Osteocyte (in vitro differentiated cells): ENCODE results near the gene PHTF1. TPM values are rescaled to one million over a fixed set of nuclear protein-coding genes. Genes with fewer than 3 reads are reported as not detected.
"Not testable (repeated sequence)": the region's sequence is repeated elsewhere in the genome, so short reads cannot be mapped to it uniquely, and the experiment has no call there.

Experiments
- DNase-seq: peaks from one replicate; pipeline ENCODE4 v3.0.0; 2021; ENCODE audit warnings: mixed read lengths; ENCODE audit not compliant: unreplicated experiment; ENCODE audit errors: extremely low spot score
- H3K27ac Mint-ChIP-seq: one replicate; pipeline ENCODE4 v1.8.0; 2021; ENCODE audit warnings: mild to moderate bottlenecking, mixed read lengths; ENCODE audit not compliant: unreplicated experiment
- H3K27me3 Mint-ChIP-seq: one replicate; pipeline ENCODE4 v1.8.0; 2021; ENCODE audit warnings: mixed read lengths; ENCODE audit not compliant: unreplicated experiment
- H3K36me3 Mint-ChIP-seq: one replicate; pipeline ENCODE4 v1.8.0; 2021; ENCODE audit warnings: mixed read lengths; ENCODE audit not compliant: unreplicated experiment
- H3K4me1 Mint-ChIP-seq: one replicate; pipeline ENCODE4 v1.8.0; 2021; ENCODE audit warnings: mixed read lengths; ENCODE audit not compliant: unreplicated experiment
- H3K4me3 Mint-ChIP-seq: one replicate; pipeline ENCODE4 v1.8.0; 2021; ENCODE audit warnings: mild to moderate bottlenecking, moderate library complexity, mixed read lengths; ENCODE audit not compliant: unreplicated experiment
- H3K9me3 Mint-ChIP-seq: one replicate; pipeline ENCODE4 v1.8.0; 2021; ENCODE audit warnings: mixed read lengths; ENCODE audit not compliant: unreplicated experiment
- CTCF ChIP-seq: fragments of 200-600 bp; sonication (generic); IDR thresholded peaks from 2 replicates; pipeline ENCODE4 v1.5.0; 2021; ENCODE audit warnings: antibody characterized with exemption, mild to moderate bottlenecking, moderate library complexity
- total RNA-seq: library from RNA; stranded (reverse); gene quantifications from 2 replicates; pipeline ENCODE4 v1.2.1, GENCODE V29; 2021

PHTF1 gene
- total RNA-seq, 1 donor from 2014 or later = 25.8 TPM

GRCh38 chr1:113742515-113742914, 16.8 kb downstream of the PHTF1 start:
- TF ChIP-seq CTCF = no peak
- Mint-ChIP-seq H3K9me3 (no peaks in the 10 kb centered on the region), H3K4me3 (no peak overlapping the region), H3K27ac (no peak overlapping the region), H3K27me3 (no peaks in the 10 kb centered on the region), H3K4me1 (peaks cover 6% of the 10 kb centered on the region), H3K36me3 (peaks cover 16% of the 10 kb centered on the region)
- no peak for DNase-seq

- peaks cover 33% of the 10 kb centered on the region for H3K36me3 Mint-ChIP-seq
These were observed 24.8 kb downstream of the PHTF1 start for GRCh38 chr1:113734357-113735055.

GRCh38 chr1:113732802-113733201, 26.5 kb downstream of the PHTF1 start:
- no peak overlapping the region for H3K27ac Mint-ChIP-seq
- TF ChIP-seq CTCF = no peak
- DNase-seq = no peak
- H3K4me3 Mint-ChIP-seq = no peak overlapping the region
- H3K9me3 Mint-ChIP-seq = no peaks in the 10 kb centered on the region
- peaks cover 44% of the 10 kb centered on the region for H3K36me3 Mint-ChIP-seq
- H3K27me3 Mint-ChIP-seq = no peaks in the 10 kb centered on the region
- no peaks in the 10 kb centered on the region for H3K4me1 Mint-ChIP-seq

More at GRCh38 chr1:113734357-113735055, 24.8 kb downstream of the PHTF1 start:
- no peak for DNase-seq
- no peaks in the 10 kb centered on the region for H3K9me3 Mint-ChIP-seq
- H3K4me3 Mint-ChIP-seq = no peak overlapping the region
- no peaks in the 10 kb centered on the region for H3K4me1 Mint-ChIP-seq
- no peak for TF ChIP-seq CTCF
- H3K27me3 Mint-ChIP-seq = no peaks in the 10 kb centered on the region
- H3K27ac Mint-ChIP-seq = no peak overlapping the region

GRCh38 chr1:113721010-113721409, 38.3 kb downstream of the PHTF1 start:
- no peak for TF ChIP-seq CTCF
- no peaks in the 10 kb centered on the region for H3K4me1 Mint-ChIP-seq
- no peak for DNase-seq
- H3K9me3 Mint-ChIP-seq = peaks cover 17% of the 10 kb centered on the region
- H3K36me3 Mint-ChIP-seq = peaks cover 63% of the 10 kb centered on the region
- no peak overlapping the region for H3K4me3 Mint-ChIP-seq
- no peaks in the 10 kb centered on the region for H3K27me3 Mint-ChIP-seq
- no peak overlapping the region for H3K27ac Mint-ChIP-seq

GRCh38 chr1:113718621-113719020, 40.7 kb downstream of the PHTF1 start:
- DNase-seq, H3K4me3 Mint-ChIP-seq, H3K27me3 Mint-ChIP-seq, H3K27ac Mint-ChIP-seq, H3K4me1 Mint-ChIP-seq: not testable (repeated sequence)
- H3K9me3 Mint-ChIP-seq = peaks cover 17% of the 10 kb centered on the region
- H3K36me3 Mint-ChIP-seq = peaks cover 62% of the 10 kb centered on the region

GRCh38 chr1:113717506-113717905, 41.8 kb downstream of the PHTF1 start:
- not testable (repeated sequence) for H3K27ac Mint-ChIP-seq, H3K4me1 Mint-ChIP-seq, H3K4me3 Mint-ChIP-seq, H3K27me3 Mint-ChIP-seq, DNase-seq
- Mint-ChIP-seq H3K9me3 (peaks cover 17% of the 10 kb centered on the region), H3K36me3 (peaks cover 63% of the 10 kb centered on the region)
